ENCODE measurements around the gene INS. TPM values are rescaled to one million over a fixed set of nuclear protein-coding genes. Genes with fewer than 3 reads are reported as not detected.
A peak's percentile ranks its signal among the peaks of the same experiment; 100 is the strongest.

Gene INS
- total RNA-seq, 1 experiment from 2014 or later = not detected

- Histone ChIP-seq H3K9me3 (replicated peaks) (no peaks in the 10 kb centered on the region), H3K4me1 (replicated peaks) (no peaks in the 10 kb centered on the region), H3K27me3 (replicated peaks) (peaks cover 9% of the 10 kb centered on the region; the same call in 1 of the 2 replicates)
Measured at GRCh38 chr11:2158296-2158737, 2.7 kb downstream of the INS start.

DNA sequence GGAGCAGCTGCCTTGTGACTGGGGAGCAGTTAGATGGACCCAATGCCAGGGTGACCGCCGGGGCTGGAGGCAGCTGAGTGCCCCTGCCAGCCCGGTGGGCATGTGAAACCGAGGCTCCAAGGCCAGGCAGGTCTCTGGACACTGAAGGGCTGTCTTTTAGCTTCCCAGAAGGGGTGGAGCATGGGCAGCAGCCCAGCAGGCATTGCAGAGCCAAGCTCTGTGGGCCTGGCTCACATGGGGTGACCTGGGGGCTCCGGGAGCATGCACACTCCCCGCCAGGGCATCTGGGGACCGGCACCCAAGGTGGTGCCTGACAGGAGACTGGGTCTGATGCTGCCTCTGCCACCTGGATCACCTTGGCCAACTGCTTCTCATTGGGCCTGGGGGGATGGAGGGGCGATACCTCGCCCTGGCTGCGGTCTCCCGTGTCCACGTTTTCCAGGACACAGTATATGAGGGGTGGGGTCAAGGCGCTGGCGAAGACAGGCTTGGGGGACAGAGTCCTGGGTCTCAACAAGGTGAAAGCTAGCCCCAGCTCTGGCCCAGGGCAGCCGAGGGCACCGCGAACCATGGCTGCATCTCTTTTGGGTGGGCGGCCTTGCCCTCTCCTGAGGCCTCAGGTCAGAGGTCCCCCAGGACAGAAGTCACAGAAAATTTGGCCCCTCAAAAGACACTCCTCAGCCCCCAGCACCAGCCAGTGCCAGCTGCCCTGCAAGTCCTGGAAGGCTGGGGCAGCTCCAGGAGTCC, 3.5 kb downstream of the INS start:
- peaks cover 3% of the 10 kb centered on the region; the same call in 1 of the 2 replicates for H3K27me3 ChIP-seq (replicated peaks)
- no peak overlapping the region for H3K4me3 ChIP-seq
- H3K36me3 ChIP-seq = no peaks in the 10 kb centered on the region
- no peaks in the 10 kb centered on the region for H3K4me1 ChIP-seq (replicated peaks)
- H3K9me3 ChIP-seq (replicated peaks) = no peaks in the 10 kb centered on the region
- no peak overlapping the region for H3K27ac ChIP-seq
- no peak for DNase-seq (ENCODE audit: low read depth in 1 of 2, low spot score in 2 of 2)

More at GRCh38 chr11:2158296-2158737, 2.7 kb downstream of the INS start:
- no peak for DNase-seq (ENCODE audit: low read depth in 1 of 2, low spot score in 2 of 2)
- Histone ChIP-seq H3K4me3 (no peak overlapping the region), H3K27ac (no peak overlapping the region), H3K36me3 (no peaks in the 10 kb centered on the region)

DNA sequence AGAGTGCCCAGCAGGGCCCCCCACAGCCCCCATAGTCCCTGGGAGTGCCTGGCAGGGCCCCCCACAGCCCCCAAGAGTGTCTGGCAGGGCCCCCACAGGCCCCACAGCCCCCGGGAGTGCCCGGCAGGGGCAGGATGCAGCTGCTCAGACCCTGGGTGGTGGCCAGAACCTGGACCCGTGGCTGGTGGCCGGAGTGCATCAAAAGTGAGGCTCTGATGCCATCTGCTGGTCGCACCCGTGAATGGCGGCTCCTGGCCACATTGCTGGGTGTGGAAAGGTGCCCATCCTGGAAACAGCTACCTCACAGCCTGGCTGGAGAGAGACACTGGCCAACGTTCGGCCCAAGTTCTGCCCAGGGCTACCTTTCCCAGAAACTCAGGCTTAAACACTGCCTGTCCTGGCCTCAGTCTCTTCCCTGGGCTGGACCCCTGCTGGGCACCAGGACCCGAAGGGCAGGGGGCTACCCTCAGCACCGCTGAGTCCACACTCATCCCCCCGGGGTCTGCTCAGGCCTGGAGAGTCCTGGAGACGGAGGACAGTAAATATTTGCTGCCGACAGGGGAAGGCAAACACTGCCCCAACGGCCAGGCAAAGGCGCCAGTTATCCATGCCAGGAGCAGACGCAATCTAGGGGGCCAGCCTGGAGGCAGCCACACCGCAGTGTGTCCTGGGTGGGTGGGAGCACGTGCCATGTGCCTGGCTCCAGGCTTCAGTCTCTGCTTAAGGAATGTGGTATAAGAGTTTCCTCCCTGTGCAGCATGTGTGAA, 4.4 kb downstream of the INS start:
- DNase-seq (ENCODE audit: low read depth in 1 of 2, low spot score in 2 of 2) = peak; percentile 51 to 86
- Histone ChIP-seq H3K36me3 (no peaks in the 10 kb centered on the region), H3K4me3 (no peak overlapping the region), H3K4me1 (replicated peaks) (peaks cover 3% of the 10 kb centered on the region; the same call in 1 of the 2 replicates), H3K9me3 (replicated peaks) (no peaks in the 10 kb centered on the region), H3K27me3 (replicated peaks) (peaks cover 3% of the 10 kb centered on the region; the same call in 1 of the 2 replicates), H3K27ac (no peak overlapping the region)

DNA sequence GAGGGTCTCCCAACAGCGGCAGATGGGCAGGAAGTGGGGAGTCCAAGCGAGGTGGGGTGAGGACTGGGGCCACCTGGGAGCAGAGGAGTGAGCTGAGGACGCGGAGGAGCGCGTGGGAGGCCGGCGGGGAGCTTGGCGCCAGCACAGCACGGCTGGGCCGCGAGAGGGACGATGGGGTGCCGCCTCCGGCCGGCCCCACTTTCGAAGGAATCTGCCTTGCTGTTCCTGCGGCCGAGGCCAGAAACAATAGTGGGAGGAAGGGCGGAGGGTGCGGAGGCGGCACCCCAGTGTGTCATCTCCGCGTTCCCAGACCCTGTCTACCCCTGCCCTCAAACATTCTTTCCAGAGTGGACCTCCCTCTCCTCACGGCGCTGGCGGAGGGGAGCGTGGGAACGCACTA, 5.5 kb downstream of the INS start:
- H3K9me3 ChIP-seq (replicated peaks) = no peaks in the 10 kb centered on the region
- no peak overlapping the region for H3K27ac ChIP-seq

GRCh38 chr11:2154889-2155288, 6.1 kb downstream of the INS start:
- H3K27me3 ChIP-seq (replicated peaks) = peaks cover 7% of the 10 kb centered on the region
- no peak overlapping the region for H3K27ac ChIP-seq
- no peaks in the 10 kb centered on the region for H3K36me3 ChIP-seq
- H3K4me1 ChIP-seq (replicated peaks) = peaks cover 5% of the 10 kb centered on the region; the same call in 1 of the 2 replicates
- DNase-seq (ENCODE audit: low read depth in 1 of 2, low spot score in 2 of 2) = no peak
- H3K9me3 ChIP-seq (replicated peaks) = no peaks in the 10 kb centered on the region
- H3K4me3 ChIP-seq = no peak overlapping the region

More for the DNA sequence above, 5.5 kb downstream of the INS start:
- peaks cover 5% of the 10 kb centered on the region; the same call in 1 of the 2 replicates for H3K4me1 ChIP-seq (replicated peaks)
- H3K36me3 ChIP-seq = no peaks in the 10 kb centered on the region
- no peak overlapping the region for H3K4me3 ChIP-seq
- H3K27me3 ChIP-seq (replicated peaks) = peaks cover 3% of the 10 kb centered on the region; the same call in 1 of the 2 replicates
- no peak for DNase-seq (ENCODE audit: low read depth in 1 of 2, low spot score in 2 of 2)

- peaks cover 12% of the 10 kb centered on the region for H3K27me3 ChIP-seq (replicated peaks)
- H3K4me3 ChIP-seq = no peak overlapping the region
- no peak for DNase-seq (ENCODE audit: low read depth in 1 of 2, low spot score in 2 of 2)
- H3K9me3 ChIP-seq (replicated peaks) = no peaks in the 10 kb centered on the region
- H3K36me3 ChIP-seq = no peaks in the 10 kb centered on the region
- peaks cover 5% of the 10 kb centered on the region; the same call in 1 of the 2 replicates for H3K4me1 ChIP-seq (replicated peaks)
- H3K27ac ChIP-seq = no peak overlapping the region
Measured at GRCh38 chr11:2154195-2154585, 6.8 kb downstream of the INS start.

DNA sequence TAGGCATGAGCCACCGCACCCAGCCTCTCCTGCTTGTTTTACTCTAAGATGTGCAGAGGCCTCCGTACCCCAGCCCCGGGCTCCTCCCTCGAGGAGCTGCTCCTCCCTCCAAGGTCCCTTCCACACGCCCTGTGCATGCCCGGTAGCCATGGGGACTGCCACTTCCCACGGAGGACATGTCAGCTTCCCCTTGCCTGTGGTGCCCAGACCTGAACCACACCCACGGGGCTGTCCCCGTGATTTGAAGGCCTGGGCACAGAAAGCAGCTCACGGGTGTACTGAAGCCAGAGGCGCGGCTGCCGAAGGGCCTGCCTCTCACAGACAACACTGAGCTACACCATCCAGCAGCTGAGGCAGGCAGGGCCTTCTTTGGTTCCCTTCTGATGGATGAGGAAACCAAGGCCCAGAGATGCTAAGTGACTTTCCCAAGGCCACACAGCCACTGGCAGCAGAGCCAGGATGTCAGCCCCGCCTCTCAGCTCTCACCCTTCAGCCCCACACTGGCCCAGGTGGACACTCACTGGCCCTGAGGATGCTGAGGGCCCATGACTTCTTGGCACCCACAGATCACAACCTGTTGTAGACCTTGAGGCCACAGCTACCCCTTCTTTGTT, 7.3 kb downstream of the INS start:
- Histone ChIP-seq H3K36me3 (no peaks in the 10 kb centered on the region), H3K27ac (no peak overlapping the region), H3K9me3 (replicated peaks) (no peaks in the 10 kb centered on the region), H3K4me1 (replicated peaks) (peaks cover 5% of the 10 kb centered on the region; the same call in 1 of the 2 replicates), H3K4me3 (no peak overlapping the region), H3K27me3 (replicated peaks) (peaks cover 15% of the 10 kb centered on the region)
- no peak for DNase-seq (ENCODE audit: low read depth in 1 of 2, low spot score in 2 of 2)

GRCh38 chr11:2151500-2152257, 9.3 kb downstream of the INS start:
- peak; percentile 80 to 82 for DNase-seq (ENCODE audit: low read depth in 1 of 2, low spot score in 2 of 2)
- peaks cover 5% of the 10 kb centered on the region; the same call in 1 of the 2 replicates for H3K4me1 ChIP-seq (replicated peaks)
- no peaks in the 10 kb centered on the region for H3K36me3 ChIP-seq
- H3K27ac ChIP-seq = no peak overlapping the region
- H3K27me3 ChIP-seq (replicated peaks) = peaks cover 29% of the 10 kb centered on the region
- H3K4me3 ChIP-seq = no peak overlapping the region
- no peaks in the 10 kb centered on the region for H3K9me3 ChIP-seq (replicated peaks)

GRCh38 chr11:2149864-2150847, 10.9 kb downstream of the INS start:
- H3K27me3 ChIP-seq (replicated peaks) = peaks cover 41% of the 10 kb centered on the region
- peak in 1 of 2 experiments; percentile 72 for DNase-seq (ENCODE audit: low read depth in 1 of 2, low spot score in 2 of 2)

GRCh38 chr11:2149460-2149859, 11.5 kb downstream of the INS start:
- Histone ChIP-seq H3K36me3 (no peaks in the 10 kb centered on the region), H3K27ac (no peak overlapping the region), H3K9me3 (replicated peaks) (no peaks in the 10 kb centered on the region), H3K4me1 (replicated peaks) (peaks cover 5% of the 10 kb centered on the region; the same call in 1 of the 2 replicates), H3K4me3 (no peak overlapping the region), H3K27me3 (replicated peaks) (peaks cover 48% of the 10 kb centered on the region)
- DNase-seq (ENCODE audit: low read depth in 1 of 2, low spot score in 2 of 2) = no peak

More at GRCh38 chr11:2149864-2150847, 10.9 kb downstream of the INS start:
- H3K4me1 ChIP-seq (replicated peaks) = peaks cover 5% of the 10 kb centered on the region; the same call in 1 of the 2 replicates
- H3K36me3 ChIP-seq = no peaks in the 10 kb centered on the region
- H3K27ac ChIP-seq = no peak overlapping the region
- H3K9me3 ChIP-seq (replicated peaks) = no peaks in the 10 kb centered on the region
- H3K4me3 ChIP-seq = no peak overlapping the region

- no peak for DNase-seq (ENCODE audit: low read depth in 1 of 2, low spot score in 2 of 2)
- Histone ChIP-seq H3K36me3 (no peaks in the 10 kb centered on the region), H3K27me3 (replicated peaks) (peaks cover 57% of the 10 kb centered on the region), H3K4me1 (replicated peaks) (peaks cover 14% of the 10 kb centered on the region), H3K9me3 (replicated peaks) (no peaks in the 10 kb centered on the region), H3K4me3 (no peak overlapping the region), H3K27ac (no peak overlapping the region)
Measured at GRCh38 chr11:2148595-2148994, 12.4 kb downstream of the INS start.

DNA sequence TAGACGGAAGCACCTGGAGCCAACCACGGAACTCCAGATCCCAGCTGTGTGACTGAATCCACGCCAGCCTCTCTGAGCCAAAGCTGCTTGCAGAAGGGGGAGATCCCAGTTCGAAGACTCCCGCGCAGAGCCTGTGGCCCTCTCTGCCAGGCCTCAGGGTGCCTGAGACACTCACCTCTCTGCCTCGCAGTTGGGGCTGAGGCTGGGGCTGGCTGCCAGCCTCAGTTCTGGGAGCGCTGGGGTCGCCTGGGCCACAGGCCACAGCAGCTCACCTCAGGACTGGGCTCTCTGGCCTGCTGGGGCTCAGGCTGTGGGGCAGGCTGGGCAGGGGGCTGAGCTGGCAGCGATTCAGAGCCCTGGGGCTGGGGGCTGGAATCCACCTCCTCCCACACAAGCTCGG, 13.6 kb downstream of the INS start:
- Histone ChIP-seq H3K36me3 (no peaks in the 10 kb centered on the region), H3K4me1 (replicated peaks) (peaks cover 23% of the 10 kb centered on the region), H3K4me3 (no peak overlapping the region), H3K27me3 (replicated peaks) (peaks cover 62% of the 10 kb centered on the region), H3K27ac (no peak overlapping the region), H3K9me3 (replicated peaks) (no peaks in the 10 kb centered on the region)
- DNase-seq (ENCODE audit: low read depth in 1 of 2, low spot score in 2 of 2) = no peak
